ENCODE results near the gene MBD4.
"Not testable (repeated sequence)": the region's sequence is repeated elsewhere in the genome, so short reads cannot be mapped to it uniquely, and the experiment has no call there.

The MBD4 gene

DNA sequence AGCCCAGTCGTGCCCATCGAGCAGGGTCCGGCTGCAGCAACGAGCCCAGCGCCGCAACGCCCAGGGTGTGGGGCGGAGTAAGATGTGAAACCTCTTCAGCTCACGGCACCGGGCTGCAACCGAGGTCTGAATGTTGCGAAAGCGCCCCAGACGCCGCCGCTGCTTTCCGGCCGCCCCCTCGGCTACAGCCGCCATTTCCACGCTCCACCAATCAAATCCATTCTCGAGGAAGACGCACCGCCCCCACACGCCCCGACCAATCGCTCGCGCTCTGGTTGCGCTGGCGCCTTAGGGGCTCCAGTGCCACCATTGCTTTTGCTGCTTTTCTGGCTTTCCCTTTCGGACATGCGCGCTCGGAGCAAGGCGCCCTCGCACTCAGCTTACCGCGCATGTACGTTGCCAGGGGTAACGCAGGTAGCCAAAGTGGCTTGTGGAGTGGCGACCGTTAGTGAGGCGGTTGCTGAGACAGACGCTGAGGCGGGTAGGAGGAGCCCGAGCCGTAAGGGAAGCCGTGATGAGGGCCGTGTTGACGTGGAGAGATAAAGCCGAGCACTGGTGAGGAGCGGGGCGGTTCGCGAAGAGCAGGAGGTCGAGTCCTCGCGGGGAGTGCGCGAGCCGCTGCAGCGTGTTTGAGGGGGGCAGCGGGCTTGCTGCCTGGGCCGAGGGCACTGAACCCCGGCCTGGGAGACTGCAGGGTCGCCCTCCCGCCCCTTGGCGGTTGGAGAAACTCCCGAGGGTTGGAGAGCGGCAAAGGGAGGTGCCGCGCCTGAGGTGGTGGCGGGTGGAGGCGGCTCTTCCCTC is at the start of gene MBD4, which contains the start of gene IFT122:
MBD4 (minus strand) TSS at position 132 of the 801 bp plus-strand sequence; CDS start at position 17, 115 bp downstream.
IFT122 (plus strand) TSS at position 408 of the 801 bp plus-strand sequence; CDS start at position 515, 107 bp downstream.
- no peak for TF ChIP-seq CTCF (IDR thresholded peaks at IDR 0.05; ENCODE audit: insufficient read depth, low read length, missing control alignments)
- H3K4me3 ChIP-seq (ENCODE audit: low read depth, low read length) = peak within 1 kb of the TSS; percentile 93
- peak; percentile 95 for DNase-seq (ENCODE audit: low read depth, low spot score)
- CTCF ChIA-PET = interaction anchor here (1.1 to 1.7 kb wide), 6 partner anchors 9 to 470 kb away, joined by 3 to 5 read pairs (median 4); partner anchors contain the start of gene EFCAB12
- POLR2A ChIA-PET = interaction anchor here (0.7 to 1.8 kb wide), 9 partner anchors 8 to 147 kb away, joined by 3 to 13 read pairs (median 4); partner anchors contain the start of gene EFCAB12

- CTCF ChIA-PET = interaction anchor here (0.8 to 10.7 kb wide), 21 partner anchors 9 to 519 kb away, joined by 3 to 164 read pairs (median 7); no protein-coding TSS in a partner anchor
- DNase-seq (ENCODE audit: low read depth, low spot score); H3K4me3 ChIP-seq (ENCODE audit: low read depth, low read length); POLR2A ChIA-PET: not testable (repeated sequence)
These were observed 49.5 kb upstream of the MBD4 start for GRCh38 chr3:129489258-129489657.

- H3K4me3 ChIP-seq (ENCODE audit: low read depth, low read length); DNase-seq (ENCODE audit: low read depth, low spot score); POLR2A ChIA-PET: not testable (repeated sequence)
- CTCF ChIA-PET = interaction anchor here (2.8 to 10.7 kb wide), 2 partner anchors 121 to 339 kb away, joined by 13 to 164 read pairs; no protein-coding TSS in a partner anchor
These were observed 48.2 kb upstream of the MBD4 start for GRCh38 chr3:129487868-129488335.

DNA sequence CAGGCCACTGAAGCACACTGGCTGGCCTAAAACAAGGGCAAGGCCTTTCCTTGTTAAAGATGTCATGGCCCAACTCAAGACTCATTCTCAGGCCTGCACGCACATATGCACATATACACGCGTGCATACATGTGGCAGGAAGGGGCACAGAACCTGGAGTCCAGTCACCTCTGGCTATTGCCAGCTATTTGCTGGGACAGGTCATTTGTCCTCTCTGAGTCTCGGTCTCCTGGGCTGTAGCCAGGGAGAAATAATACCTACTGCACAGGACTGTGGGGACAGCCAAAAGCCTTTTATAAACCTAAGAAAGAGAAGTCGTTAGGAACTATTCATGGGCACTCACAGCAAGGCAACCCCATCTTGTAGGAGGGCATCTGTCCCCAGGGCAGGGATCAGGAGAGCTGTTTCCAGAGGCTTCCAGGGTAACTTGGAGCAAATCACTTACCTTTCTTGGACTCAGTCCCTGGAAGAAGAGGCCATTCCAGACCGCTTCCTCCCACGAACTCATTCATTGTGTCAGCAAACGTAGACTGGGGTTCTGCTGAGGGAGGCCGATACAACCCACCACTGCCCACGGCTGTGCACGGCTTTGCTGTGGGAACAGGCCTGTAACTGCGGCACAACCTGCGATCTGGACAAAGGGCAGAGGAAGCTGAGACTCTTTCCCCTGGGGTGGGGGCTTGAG is 47.6 kb upstream of the MBD4 start:
- ChIA-PET POLR2A (no interaction called here), CTCF (interaction anchor here (0.6 to 10.7 kb wide), 6 partner anchors 9 to 340 kb away, joined by 3 to 164 read pairs (median 5); no protein-coding TSS in a partner anchor)
- TF ChIP-seq CTCF (IDR thresholded peaks at IDR 0.05; ENCODE audit: insufficient read depth, low read length, missing control alignments) = no peak
- H3K4me3 ChIP-seq (ENCODE audit: low read depth, low read length) = no peak overlapping the region
- no peak for DNase-seq (ENCODE audit: low read depth, low spot score)

- no peak overlapping the region for H3K4me3 ChIP-seq (ENCODE audit: low read depth, low read length)
- POLR2A ChIA-PET = interaction anchor here (0.7 kb wide), 1 partner anchor 46 kb away, joined by 3 read pairs; the partner anchor contains the start of gene IFT122
- TF ChIP-seq CTCF (IDR thresholded peaks at IDR 0.05; ENCODE audit: insufficient read depth, low read length, missing control alignments) = no peak
- CTCF ChIA-PET = interaction anchor here (0.6 to 10.7 kb wide), 7 partner anchors 8 to 448 kb away, joined by 3 to 164 read pairs (median 4); no protein-coding TSS in a partner anchor
- DNase-seq (ENCODE audit: low read depth, low spot score) = no peak
These were observed 46.9 kb upstream of the MBD4 start for GRCh38 chr3:129486664-129487035.

GRCh38 chr3:129485721-129486663 is 46.2 kb upstream of the MBD4 start:
- ChIA-PET POLR2A (interaction anchor here (0.7 kb wide), 1 partner anchor 46 kb away, joined by 3 read pairs; the partner anchor contains the start of gene IFT122), CTCF (interaction anchor here (0.8 to 10.7 kb wide), 8 partner anchors 11 to 449 kb away, joined by 3 to 164 read pairs (median 4); no protein-coding TSS in a partner anchor)
- peak; percentile 73 for DNase-seq (ENCODE audit: low read depth, low spot score)
- no peak overlapping the region for H3K4me3 ChIP-seq (ENCODE audit: low read depth, low read length)
- no peak for TF ChIP-seq CTCF (IDR thresholded peaks at IDR 0.05; ENCODE audit: insufficient read depth, low read length, missing control alignments)

DNA sequence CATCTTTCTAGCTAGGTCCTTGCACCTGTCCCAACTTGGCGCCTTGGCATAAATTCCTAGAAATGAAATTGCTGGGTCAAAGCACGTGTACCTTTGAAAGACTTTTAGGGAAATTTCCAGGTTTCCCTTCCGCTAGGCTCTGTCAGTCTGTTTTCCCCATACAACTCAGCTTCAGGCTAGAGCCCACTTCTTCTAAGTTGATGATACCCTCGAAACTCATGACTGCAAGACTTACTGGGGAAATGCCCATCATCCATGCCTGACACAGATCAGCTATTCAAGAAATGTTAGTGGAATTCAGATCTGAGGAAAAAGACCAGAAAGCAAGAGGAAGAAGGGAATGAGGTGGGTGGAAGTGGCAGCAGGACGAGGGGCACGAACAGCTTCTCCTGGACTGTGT is 45.4 kb upstream of the MBD4 start:
- CTCF ChIA-PET = interaction anchor here (0.8 to 10.7 kb wide), 4 partner anchors 10 to 342 kb away, joined by 4 to 164 read pairs (median 8); no protein-coding TSS in a partner anchor
- H3K4me3 ChIP-seq (ENCODE audit: low read depth, low read length); POLR2A ChIA-PET; DNase-seq (ENCODE audit: low read depth, low spot score): not testable (repeated sequence)
